ENCODE results near the gene ITGAV.

The ITGAV gene

GRCh38 chr2:186648130-186648529 lies 58.3 kb downstream of the ITGAV start:
- Histone ChIP-seq H3K4me3 (ENCODE audit: low read depth in 1 of 2, low read length in 1 of 2) (no peak overlapping the region), H3K27ac (no peak overlapping the region), H3K36me3 (peaks cover 3% of the 10 kb centered on the region), H3K4me1 (ENCODE audit: control insufficient read depth in 1 of 2, insufficient read depth in 1 of 2, low read depth in 1 of 2, low read length in 1 of 2) (no peaks in the 10 kb centered on the region), H3K9me3 (no peaks in the 10 kb centered on the region), H3K27me3 (no peaks in the 10 kb centered on the region)
- TF ChIP-seq CTCF (IDR thresholded peaks at IDR 0.05), result no peak

GRCh38 chr2:186653511-186653910 lies 63.7 kb downstream of the ITGAV start:
- Histone ChIP-seq H3K4me1 (ENCODE audit: control insufficient read depth in 1 of 2, insufficient read depth in 1 of 2, low read depth in 1 of 2, low read length in 1 of 2) (no peaks in the 10 kb centered on the region), H3K4me3 (ENCODE audit: low read depth in 1 of 2, low read length in 1 of 2) (no peak overlapping the region), H3K36me3 (no peaks in the 10 kb centered on the region), H3K27ac (no peak overlapping the region), H3K9me3 (no peaks in the 10 kb centered on the region), H3K27me3 (no peaks in the 10 kb centered on the region)
- no peak for TF ChIP-seq CTCF (IDR thresholded peaks at IDR 0.05)

GRCh38 chr2:186659383-186659782 lies 69.5 kb downstream of the ITGAV start:
- Histone ChIP-seq H3K27me3 (no peaks in the 10 kb centered on the region), H3K4me3 (ENCODE audit: low read depth in 1 of 2, low read length in 1 of 2) (no peak overlapping the region), H3K9me3 (no peaks in the 10 kb centered on the region), H3K27ac (no peak overlapping the region), H3K36me3 (peaks cover under 1% of the 10 kb centered on the region), H3K4me1 (ENCODE audit: control insufficient read depth in 1 of 2, insufficient read depth in 1 of 2, low read depth in 1 of 2, low read length in 1 of 2) (no peaks in the 10 kb centered on the region)
- TF ChIP-seq CTCF (IDR thresholded peaks at IDR 0.05), result no peak

- no peaks in the 10 kb centered on the region for H3K27me3 ChIP-seq
- H3K9me3 ChIP-seq, result no peaks in the 10 kb centered on the region
- H3K36me3 ChIP-seq, result peaks cover 29% of the 10 kb centered on the region
- H3K4me3 ChIP-seq (ENCODE audit: low read depth in 1 of 2, low read length in 1 of 2), result no peak overlapping the region
- H3K4me1 ChIP-seq (ENCODE audit: control insufficient read depth in 1 of 2, insufficient read depth in 1 of 2, low read depth in 1 of 2, low read length in 1 of 2), result no peaks in the 10 kb centered on the region
- H3K27ac ChIP-seq, result no peak overlapping the region
- TF ChIP-seq CTCF (IDR thresholded peaks at IDR 0.05), result no peak
Measured at GRCh38 chr2:186664385-186665043, 74.7 kb downstream of the ITGAV start.

- Histone ChIP-seq H3K27me3 (no peaks in the 10 kb centered on the region), H3K4me3 (ENCODE audit: low read depth in 1 of 2, low read length in 1 of 2) (no peak overlapping the region), H3K27ac (no peak overlapping the region), H3K4me1 (ENCODE audit: control insufficient read depth in 1 of 2, insufficient read depth in 1 of 2, low read depth in 1 of 2, low read length in 1 of 2) (no peaks in the 10 kb centered on the region), H3K9me3 (no peaks in the 10 kb centered on the region), H3K36me3 (peaks cover 48% of the 10 kb centered on the region)
- TF ChIP-seq CTCF (IDR thresholded peaks at IDR 0.05), result no peak
Measured at GRCh38 chr2:186669146-186669545, 79.3 kb downstream of the ITGAV start.

Data from neutrophil (primary cell).